ENCODE results near the gene FOXI3.

FOXI3 gene

GRCh38 chr2:88452565-88452905, at the start of gene FOXI3:
Gene FOXI3 (minus strand): TSS chr2:88452693. CDS start chr2:88452535, 158 bp downstream.
- no peak within 1 kb of the TSS for H3K27ac Mint-ChIP-seq
- peak; percentile 38 for DNase-seq
- H3K9me3 Mint-ChIP-seq = no peaks in the 10 kb centered on the region
- peak within 1 kb of the TSS; percentile 71 for H3K4me3 Mint-ChIP-seq
- H3K36me3 Mint-ChIP-seq (ENCODE audit: low read depth) = no peaks in the 10 kb centered on the region
- peaks cover 10% of the 10 kb centered on the region for H3K4me1 Mint-ChIP-seq (ENCODE audit: low read depth)
- peaks cover 68% of the 10 kb centered on the region for H3K27me3 Mint-ChIP-seq

- no peak for DNase-seq
- H3K27me3 Mint-ChIP-seq = peaks cover 12% of the 10 kb centered on the region
- H3K27ac Mint-ChIP-seq = no peak overlapping the region
- peaks cover 4% of the 10 kb centered on the region for H3K9me3 Mint-ChIP-seq
- no peaks in the 10 kb centered on the region for H3K4me1 Mint-ChIP-seq (ENCODE audit: low read depth)
- H3K4me3 Mint-ChIP-seq = no peak overlapping the region
- no peaks in the 10 kb centered on the region for H3K36me3 Mint-ChIP-seq (ENCODE audit: low read depth)
These were observed 48.2 kb upstream of the FOXI3 start for GRCh38 chr2:88500691-88501090.

GRCh38 chr2:88499204-88499603, 46.7 kb upstream of the FOXI3 start:
- no peaks in the 10 kb centered on the region for H3K4me1 Mint-ChIP-seq (ENCODE audit: low read depth)
- H3K27ac Mint-ChIP-seq = no peak overlapping the region
- H3K9me3 Mint-ChIP-seq = peaks cover 4% of the 10 kb centered on the region

GRCh38 chr2:88493481-88493880, 41.0 kb upstream of the FOXI3 start:
- no peaks in the 10 kb centered on the region for H3K4me1 Mint-ChIP-seq (ENCODE audit: low read depth)
- peaks cover 16% of the 10 kb centered on the region for H3K27me3 Mint-ChIP-seq
- DNase-seq = no peak
- H3K4me3 Mint-ChIP-seq = no peak overlapping the region
- no peak overlapping the region for H3K27ac Mint-ChIP-seq
- no peaks in the 10 kb centered on the region for H3K36me3 Mint-ChIP-seq (ENCODE audit: low read depth)
- no peaks in the 10 kb centered on the region for H3K9me3 Mint-ChIP-seq

More at GRCh38 chr2:88499204-88499603, 46.7 kb upstream of the FOXI3 start:
- DNase-seq = no peak
- Mint-ChIP-seq H3K27me3 (peaks cover 17% of the 10 kb centered on the region), H3K4me3 (no peak overlapping the region), H3K36me3 (ENCODE audit: low read depth) (no peaks in the 10 kb centered on the region)

- H3K36me3 Mint-ChIP-seq (ENCODE audit: low read depth) = no peaks in the 10 kb centered on the region
- no peak for DNase-seq
- H3K4me3 Mint-ChIP-seq = no peak overlapping the region
- H3K27me3 Mint-ChIP-seq = peaks cover 14% of the 10 kb centered on the region
- H3K4me1 Mint-ChIP-seq (ENCODE audit: low read depth) = no peaks in the 10 kb centered on the region
- no peak overlapping the region for H3K27ac Mint-ChIP-seq
- no peaks in the 10 kb centered on the region for H3K9me3 Mint-ChIP-seq
These were observed 39.5 kb upstream of the FOXI3 start for GRCh38 chr2:88492002-88492401.

GRCh38 chr2:88489181-88489580, 36.7 kb upstream of the FOXI3 start:
- Mint-ChIP-seq H3K27me3 (peaks cover 8% of the 10 kb centered on the region), H3K4me3 (no peak overlapping the region), H3K9me3 (no peaks in the 10 kb centered on the region), H3K36me3 (ENCODE audit: low read depth) (no peaks in the 10 kb centered on the region), H3K27ac (no peak overlapping the region), H3K4me1 (ENCODE audit: low read depth) (no peaks in the 10 kb centered on the region)
- DNase-seq = no peak

- no peaks in the 10 kb centered on the region for H3K36me3 Mint-ChIP-seq (ENCODE audit: low read depth)
- no peaks in the 10 kb centered on the region for H3K9me3 Mint-ChIP-seq
- H3K4me3 Mint-ChIP-seq = no peak overlapping the region
- peaks cover 13% of the 10 kb centered on the region for H3K27me3 Mint-ChIP-seq
- no peak for DNase-seq
- H3K27ac Mint-ChIP-seq = no peak overlapping the region
- H3K4me1 Mint-ChIP-seq (ENCODE audit: low read depth) = no peaks in the 10 kb centered on the region
These were observed 30.7 kb upstream of the FOXI3 start for GRCh38 chr2:88483200-88483599.

- H3K4me1 Mint-ChIP-seq (ENCODE audit: low read depth) = no peaks in the 10 kb centered on the region
- no peak for DNase-seq
- H3K36me3 Mint-ChIP-seq (ENCODE audit: low read depth) = no peaks in the 10 kb centered on the region
- no peak overlapping the region for H3K27ac Mint-ChIP-seq
- H3K27me3 Mint-ChIP-seq = peaks cover 15% of the 10 kb centered on the region
- no peak overlapping the region for H3K4me3 Mint-ChIP-seq
- no peaks in the 10 kb centered on the region for H3K9me3 Mint-ChIP-seq
These were observed 29.3 kb upstream of the FOXI3 start for GRCh38 chr2:88481691-88482336.

GRCh38 chr2:88472811-88473210, 20.3 kb upstream of the FOXI3 start:
- no peaks in the 10 kb centered on the region for H3K9me3 Mint-ChIP-seq
- H3K4me3 Mint-ChIP-seq = no peak overlapping the region
- H3K27me3 Mint-ChIP-seq = peaks cover 21% of the 10 kb centered on the region
- no peak overlapping the region for H3K27ac Mint-ChIP-seq
- DNase-seq = no peak
- no peaks in the 10 kb centered on the region for H3K4me1 Mint-ChIP-seq (ENCODE audit: low read depth)
- H3K36me3 Mint-ChIP-seq (ENCODE audit: low read depth) = no peaks in the 10 kb centered on the region

GRCh38 chr2:88471083-88471942, 18.8 kb upstream of the FOXI3 start:
- Mint-ChIP-seq H3K9me3 (no peaks in the 10 kb centered on the region), H3K4me1 (ENCODE audit: low read depth) (no peaks in the 10 kb centered on the region), H3K27ac (no peak overlapping the region), H3K4me3 (no peak overlapping the region), H3K36me3 (ENCODE audit: low read depth) (no peaks in the 10 kb centered on the region), H3K27me3 (peaks cover 19% of the 10 kb centered on the region)
- DNase-seq = no peak

GRCh38 chr2:88469202-88470114, 17.0 kb upstream of the FOXI3 start:
- Mint-ChIP-seq H3K36me3 (ENCODE audit: low read depth) (no peaks in the 10 kb centered on the region), H3K27ac (no peak overlapping the region), H3K9me3 (no peaks in the 10 kb centered on the region), H3K27me3 (peaks cover 20% of the 10 kb centered on the region), H3K4me1 (ENCODE audit: low read depth) (no peaks in the 10 kb centered on the region), H3K4me3 (no peak overlapping the region)
- DNase-seq = no peak

GRCh38 chr2:88464153-88464552, 11.7 kb upstream of the FOXI3 start:
- Mint-ChIP-seq H3K4me1 (ENCODE audit: low read depth) (no peaks in the 10 kb centered on the region), H3K4me3 (no peak overlapping the region), H3K27me3 (peaks cover 16% of the 10 kb centered on the region), H3K9me3 (no peaks in the 10 kb centered on the region), H3K27ac (no peak overlapping the region), H3K36me3 (ENCODE audit: low read depth) (no peaks in the 10 kb centered on the region)
- no peak for DNase-seq

GRCh38 chr2:88458633-88459032, 6.1 kb upstream of the FOXI3 start:
- Mint-ChIP-seq H3K4me1 (ENCODE audit: low read depth) (no peaks in the 10 kb centered on the region), H3K9me3 (no peaks in the 10 kb centered on the region), H3K4me3 (no peak overlapping the region), H3K36me3 (ENCODE audit: low read depth) (no peaks in the 10 kb centered on the region), H3K27ac (no peak overlapping the region), H3K27me3 (peaks cover 44% of the 10 kb centered on the region)
- DNase-seq = no peak

GRCh38 chr2:88452980-88453582, 588 bp upstream of the FOXI3 start:
- H3K9me3 Mint-ChIP-seq = no peaks in the 10 kb centered on the region
- H3K4me3 Mint-ChIP-seq = peak overlapping the region; percentile 71
- peaks cover 10% of the 10 kb centered on the region for H3K4me1 Mint-ChIP-seq (ENCODE audit: low read depth)
- H3K36me3 Mint-ChIP-seq (ENCODE audit: low read depth) = no peaks in the 10 kb centered on the region
- peak; percentile 34 for DNase-seq
- no peak overlapping the region for H3K27ac Mint-ChIP-seq
- peaks cover 68% of the 10 kb centered on the region for H3K27me3 Mint-ChIP-seq
